Colon (tissue), 2 donors: Measurements from ENCODE around the gene GPR32.
"Not testable (repeated sequence)": the region's sequence is repeated elsewhere in the genome, so short reads cannot be mapped to it uniquely, and the experiment has no call there.

Source experiments
- FAIRE-seq: peaks from 2 replicates; lab custom pipeline; 2012; peaks lifted over from hg19 to GRCh38; lab: Jason Lieb, UNC
- donor health status: control.
- donor health status: control.

Gene GPR32

GRCh38 chr19:50803633-50804419, 33.6 kb downstream of the GPR32 start:
- no peak for FAIRE-seq

GRCh38 chr19:50804420-50805272, 34.4 kb downstream of the GPR32 start:
- peak; percentile 28 for FAIRE-seq

GRCh38 chr19:50808856-50809255, 38.6 kb downstream of the GPR32 start:
- no peak for FAIRE-seq

GRCh38 chr19:50811622-50812238, 41.5 kb downstream of the GPR32 start:
- not testable (repeated sequence) for FAIRE-seq

- no peak for FAIRE-seq
Observed at GRCh38 chr19:50812474-50812873, 42.2 kb downstream of the GPR32 start.

GRCh38 chr19:50814883-50815282, 44.6 kb downstream of the GPR32 start:
- FAIRE-seq = no peak

GRCh38 chr19:50815439-50815838, 45.2 kb downstream of the GPR32 start:
- no peak for FAIRE-seq

GRCh38 chr19:50817941-50818858, 47.9 kb downstream of the GPR32 start:
- FAIRE-seq = no peak

- FAIRE-seq = no peak
Observed at GRCh38 chr19:50818859-50819472, 48.7 kb downstream of the GPR32 start.

GRCh38 chr19:50819636-50820035, 49.4 kb downstream of the GPR32 start:
- FAIRE-seq = no peak

GRCh38 chr19:50820086-50820485, 49.8 kb downstream of the GPR32 start:
- no peak for FAIRE-seq

- FAIRE-seq = no peak
Observed at GRCh38 chr19:50820549-50821247, 50.4 kb downstream of the GPR32 start.

- no peak for FAIRE-seq
Observed at GRCh38 chr19:50821248-50821612, 51.0 kb downstream of the GPR32 start.
